GM10248 (cell line): ENCODE results near the gene HS2ST1.

Experiments
- CTCF ChIA-PET: fragments of 300-600 bp; sonication (Branson Sonifier 250); formaldehyde crosslinking; extraction: SDS; loops from one replicate; lab custom pipeline; 2021; ENCODE audit warnings: antibody characterized with exemption; lab: Yijun Ruan, JAX
- POLR2A ChIA-PET: fragments of 350-650 bp; sonication (Branson Sonifier 250); formaldehyde crosslinking; extraction: SDS; loops from one replicate; lab custom pipeline; 2020; ENCODE audit warnings: antibody characterized with exemption; lab: Yijun Ruan, JAX
- DNase-seq: peaks from one replicate; pipeline ENCODE4 v3.0.0; 2012; ENCODE audit errors: extremely low spot score
- CTCF ChIP-seq: IDR thresholded peaks from 2 replicates; pipeline ENCODE4 v1.5.1; 2012; ENCODE audit warnings: mild to moderate bottlenecking, low read depth; ENCODE audit errors: extremely low read depth, missing control alignments, control extremely low read depth

Gene HS2ST1

DNA sequence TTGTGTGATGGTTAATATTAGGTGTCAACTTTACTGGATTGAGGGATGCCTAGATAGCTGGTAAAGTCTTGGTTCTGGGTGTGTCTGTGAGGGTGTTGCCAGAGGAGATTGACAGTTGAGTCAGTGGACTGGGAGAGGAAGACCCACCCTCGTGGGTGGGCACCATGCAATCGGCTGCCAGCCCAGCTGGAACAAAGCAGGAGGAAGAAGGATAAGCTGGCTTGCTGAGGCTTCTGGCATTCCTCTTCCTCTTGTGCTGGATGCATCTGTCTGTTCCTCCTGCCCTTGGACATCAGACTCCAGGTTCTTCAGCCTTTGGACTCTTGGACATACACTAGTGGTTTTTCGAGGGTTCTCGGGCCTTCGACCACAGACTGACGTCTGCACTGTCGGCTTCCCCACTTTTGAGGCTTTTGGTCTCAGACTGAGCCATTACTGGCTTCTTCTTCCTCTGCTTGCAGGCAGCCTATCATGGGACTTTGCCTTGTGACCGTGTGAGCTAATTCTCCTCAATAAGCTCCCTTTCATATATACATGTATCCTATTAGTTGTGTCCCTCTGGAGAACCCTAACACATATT lies 230.0 kb downstream of the HS2ST1 start:
- POLR2A ChIA-PET = no interaction called here
- DNase-seq = no peak
- CTCF ChIA-PET = interaction anchor here (0.7 to 2.9 kb wide), 6 partner anchors 11 to 108 kb away, joined by 3 to 15 read pairs (median 4); no protein-coding TSS in a partner anchor
- TF ChIP-seq CTCF = no peak

- ChIA-PET POLR2A (no interaction called here), CTCF (interaction anchor here (2.9 kb wide), 1 partner anchor 11 kb away, joined by 15 read pairs; no protein-coding TSS in a partner anchor)
- no peak for TF ChIP-seq CTCF
- no peak for DNase-seq
Observed at GRCh38 chr1:87144981-87145380, 230.5 kb downstream of the HS2ST1 start.

GRCh38 chr1:87146538-87146937 lies 232.1 kb downstream of the HS2ST1 start:
- POLR2A ChIA-PET = no interaction called here
- no peak for TF ChIP-seq CTCF
- CTCF ChIA-PET = no interaction called here
- no peak for DNase-seq

GRCh38 chr1:87146986-87147385 lies 232.6 kb downstream of the HS2ST1 start:
- DNase-seq = no peak
- no peak for TF ChIP-seq CTCF
- ChIA-PET CTCF (no interaction called here), POLR2A (no interaction called here)

DNA sequence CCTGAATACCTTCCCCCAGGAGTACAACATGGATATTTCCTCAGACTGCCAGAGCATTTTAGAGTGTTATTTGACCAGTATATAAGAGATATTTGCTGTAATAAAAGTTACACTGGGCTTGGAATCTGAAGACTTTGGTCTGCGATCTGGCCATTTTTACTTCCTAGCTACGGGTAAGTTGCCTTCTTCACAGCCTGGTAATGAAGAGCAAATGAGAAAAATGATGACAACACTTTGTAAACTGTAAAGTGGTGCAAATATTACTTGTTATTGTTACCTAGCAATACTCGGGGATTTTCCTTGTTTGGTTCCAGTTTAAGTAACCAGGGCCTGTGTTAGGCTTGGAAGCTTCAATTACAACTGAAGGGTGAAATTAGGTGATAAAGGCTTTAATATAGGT lies 233.4 kb downstream of the HS2ST1 start:
- ChIA-PET POLR2A (no interaction called here), CTCF (no interaction called here)
- TF ChIP-seq CTCF = no peak
- no peak for DNase-seq

DNA sequence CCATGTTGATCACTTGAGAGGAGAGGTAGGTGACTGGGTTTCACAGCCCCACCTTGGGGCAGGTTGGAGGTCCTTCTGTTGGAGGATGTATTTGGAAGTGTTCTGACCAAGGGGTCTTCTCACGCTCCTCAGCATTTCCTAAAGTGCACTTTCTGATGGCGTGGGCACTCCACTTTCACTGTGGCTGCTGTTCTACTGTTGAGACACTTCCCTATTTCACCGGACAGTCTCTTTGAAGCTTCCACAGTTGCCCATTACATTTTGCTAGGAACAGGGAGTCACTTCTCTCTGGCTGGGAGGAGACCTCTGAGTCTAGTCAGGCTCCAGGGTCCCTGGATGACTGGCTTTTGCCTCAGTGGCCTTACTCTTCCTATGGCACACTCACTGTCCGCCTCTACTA lies 234.2 kb downstream of the HS2ST1 start:
- no peak for TF ChIP-seq CTCF
- ChIA-PET CTCF (interaction anchor here (4.0 kb wide), 1 partner anchor 17 kb away, joined by 17 read pairs; no protein-coding TSS in a partner anchor), POLR2A (no interaction called here)
- DNase-seq = no peak
